ENCODE results near the gene MDN1. TPM values are rescaled to one million over a fixed set of nuclear protein-coding genes. Genes with fewer than 3 reads are reported as not detected.
"Not testable (repeated sequence)": the region's sequence is repeated elsewhere in the genome, so short reads cannot be mapped to it uniquely, and the experiment has no call there.

The MDN1 gene
- total RNA-seq, 1 experiment from 2014 or later = 20.5 TPM

DNA sequence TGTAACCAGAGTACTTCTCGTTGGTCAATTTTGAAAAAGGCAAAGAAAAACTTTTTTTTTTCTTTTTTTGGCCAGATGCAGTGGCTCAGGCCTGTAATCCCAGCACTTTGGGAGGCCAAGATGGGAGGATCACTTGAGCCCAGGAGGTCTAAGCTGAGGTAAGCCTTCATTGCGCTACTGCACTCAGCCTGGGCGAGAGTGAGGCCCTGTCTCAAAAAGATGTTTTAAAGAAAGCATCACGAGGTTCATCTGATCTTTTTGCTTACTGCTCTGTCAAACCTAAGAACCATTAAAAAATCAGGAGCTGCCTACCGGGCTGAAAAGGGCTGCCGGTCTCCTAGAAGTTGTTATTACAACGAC, 181.7 kb downstream of the MDN1 start:
- Histone ChIP-seq H3K79me2 (ENCODE audit: low read length) (peaks cover 7% of the 10 kb centered on the region), H3K9me2 (replicated peaks; ENCODE audit: low read length) (no peaks in the 10 kb centered on the region), H3K9ac (ENCODE audit: low read length) (peak overlapping the region; percentile 89), H3K4me3 (ENCODE audit: low read length) (peak overlapping the region; percentile 76), H3K9me3 (ENCODE audit: low read length) (no peaks in the 10 kb centered on the region), H2AFZ (ENCODE audit: low read length) (peak overlapping the region; percentile 87), H3K27me3 (ENCODE audit: low read length) (no peaks in the 10 kb centered on the region), H3K27ac (ENCODE audit: low read length) (peak overlapping the region; percentile 76), H3K4me2 (ENCODE audit: low read length) (peak overlapping the region; percentile 87), H3F3A (ENCODE audit: low read length, unreplicated experiment) (no peaks in the 10 kb centered on the region), H3K4me1 (ENCODE audit: insufficient read depth, low read length) (peaks cover 9% of the 10 kb centered on the region; the same call in 1 of the 2 replicates), H3K36me3 (ENCODE audit: low read depth, low read length) (no peaks in the 10 kb centered on the region; the same call in 1 of the 2 replicates), H4K20me1 (ENCODE audit: low read length) (no peaks in the 10 kb centered on the region)
- ATAC-seq (peak; percentile 8; the same call in 1 of the 2 replicates), DNase-seq (no peak)
- TF ChIP-seq EZH2 (IDR thresholded peaks at IDR 0.05; ENCODE audit: low read length, unreplicated experiment) (no peak), CTCF (conservative IDR thresholded peaks at IDR 0.05; ENCODE audit: low read depth, low read length) (no peak), EZH2phosphoT487 (IDR thresholded peaks at IDR 0.05; ENCODE audit: borderline replicate concordance, low read length) (no peak)
- POLR2A ChIA-PET (ENCODE audit: unreplicated experiment) = no interaction called here
- no TSS peak for BruUV-seq (replicated peaks)
- CTCF ChIA-PET = no interaction called here
- intact Hi-C loops (cut with micrococcal nuclease) = loop anchor here (1.0 kb wide), 1 partner anchor 181 kb away; the partner anchor contains the start of gene MDN1

GRCh38 chr6:89636412-89636811, 183.2 kb downstream of the MDN1 start:
- H3K4me3 ChIP-seq (ENCODE audit: low read length); H3K79me2 ChIP-seq (ENCODE audit: low read length); POLR2A ChIA-PET (ENCODE audit: unreplicated experiment); H3F3A ChIP-seq (ENCODE audit: low read length, unreplicated experiment); H4K20me1 ChIP-seq (ENCODE audit: low read length); DNase-seq; H3K4me1 ChIP-seq (ENCODE audit: insufficient read depth, low read length); ATAC-seq; intact Hi-C loops (cut with micrococcal nuclease); H3K9me2 ChIP-seq (replicated peaks; ENCODE audit: low read length); H2AFZ ChIP-seq (ENCODE audit: low read length); H3K27me3 ChIP-seq (ENCODE audit: low read length); H3K36me3 ChIP-seq (ENCODE audit: low read depth, low read length); H3K4me2 ChIP-seq (ENCODE audit: low read length); H3K9ac ChIP-seq (ENCODE audit: low read length); BruUV-seq (replicated peaks); H3K9me3 ChIP-seq (ENCODE audit: low read length); H3K27ac ChIP-seq (ENCODE audit: low read length); CTCF ChIA-PET: not testable (repeated sequence)

DNA sequence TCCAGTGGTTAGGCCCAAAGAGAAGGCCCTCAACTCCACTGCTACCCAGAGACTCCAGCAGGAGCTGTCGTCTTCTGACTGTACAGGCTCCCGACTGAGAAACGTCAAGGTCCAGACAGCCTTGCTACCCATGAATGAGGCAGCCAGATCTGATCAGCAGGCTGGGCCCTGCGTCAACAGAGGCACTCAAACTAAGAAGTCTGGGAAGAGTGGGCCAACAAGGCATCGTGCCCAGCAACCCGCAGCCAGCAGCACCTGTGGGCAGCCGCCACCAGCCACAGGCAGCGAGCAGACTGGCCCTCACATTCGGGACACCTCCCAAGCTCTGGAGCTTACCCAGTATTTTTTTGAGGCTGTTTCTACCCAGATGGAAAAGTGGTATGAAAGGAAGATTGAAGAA, 189.1 kb downstream of the MDN1 start:
- H3F3A ChIP-seq (ENCODE audit: low read length, unreplicated experiment) = no peaks in the 10 kb centered on the region
- no peaks in the 10 kb centered on the region for H3K9me3 ChIP-seq (ENCODE audit: low read length)
- no peak overlapping the region for H3K27ac ChIP-seq (ENCODE audit: low read length)
- H3K4me1 ChIP-seq (ENCODE audit: insufficient read depth, low read length) = no peaks in the 10 kb centered on the region
- H4K20me1 ChIP-seq (ENCODE audit: low read length) = no peaks in the 10 kb centered on the region
- no peaks in the 10 kb centered on the region for H3K36me3 ChIP-seq (ENCODE audit: low read depth, low read length)
- no peak overlapping the region for H3K9ac ChIP-seq (ENCODE audit: low read length)
- ChIA-PET POLR2A (ENCODE audit: unreplicated experiment) (no interaction called here), CTCF (no interaction called here)
- TF ChIP-seq EZH2 (IDR thresholded peaks at IDR 0.05; ENCODE audit: low read length, unreplicated experiment) = no peak
- no peak for TF ChIP-seq EZH2phosphoT487 (IDR thresholded peaks at IDR 0.05; ENCODE audit: borderline replicate concordance, low read length)
- TF ChIP-seq CTCF (conservative IDR thresholded peaks at IDR 0.05; ENCODE audit: low read depth, low read length) = no peak
- H2AFZ ChIP-seq (ENCODE audit: low read length) = no peak overlapping the region
- BruUV-seq (replicated peaks) = no TSS peak
- no peak for DNase-seq
- no peaks in the 10 kb centered on the region for H3K27me3 ChIP-seq (ENCODE audit: low read length)
- H3K9me2 ChIP-seq (replicated peaks; ENCODE audit: low read length) = no peaks in the 10 kb centered on the region
- H3K4me3 ChIP-seq (ENCODE audit: low read length) = no peak overlapping the region
- no peak for ATAC-seq
- H3K4me2 ChIP-seq (ENCODE audit: low read length) = no peak overlapping the region
- H3K79me2 ChIP-seq (ENCODE audit: low read length) = no peaks in the 10 kb centered on the region
- intact Hi-C loops (cut with micrococcal nuclease) = no loop called here
